HL-60 (cell line): ENCODE data around the gene ABHD16A.

Source experiments
- GABPA ChIP-seq: IDR thresholded peaks from 2 replicates; pipeline ENCODE4 v1.6.1; 2012; ENCODE audit warnings: low read depth
- POLR2AphosphoS5 ChIP-seq: IDR thresholded peaks from 2 replicates; pipeline ENCODE4 v1.6.1; 2012; ENCODE audit warnings: low read depth
- REST ChIP-seq: IDR thresholded peaks from 2 replicates; pipeline ENCODE4 v1.6.1; 2012; ENCODE audit warnings: low read depth; ENCODE audit not compliant: insufficient replicate concordance
- TF ChIP-seq, protein P1 (sequence below): IDR thresholded peaks from one replicate; pipeline ENCODE4 v1.5.1; 2011; ENCODE audit warnings: low read length, control low read depth, inconsistent platforms; ENCODE audit not compliant: insufficient read depth

- TF ChIP-seq, protein P1, sequence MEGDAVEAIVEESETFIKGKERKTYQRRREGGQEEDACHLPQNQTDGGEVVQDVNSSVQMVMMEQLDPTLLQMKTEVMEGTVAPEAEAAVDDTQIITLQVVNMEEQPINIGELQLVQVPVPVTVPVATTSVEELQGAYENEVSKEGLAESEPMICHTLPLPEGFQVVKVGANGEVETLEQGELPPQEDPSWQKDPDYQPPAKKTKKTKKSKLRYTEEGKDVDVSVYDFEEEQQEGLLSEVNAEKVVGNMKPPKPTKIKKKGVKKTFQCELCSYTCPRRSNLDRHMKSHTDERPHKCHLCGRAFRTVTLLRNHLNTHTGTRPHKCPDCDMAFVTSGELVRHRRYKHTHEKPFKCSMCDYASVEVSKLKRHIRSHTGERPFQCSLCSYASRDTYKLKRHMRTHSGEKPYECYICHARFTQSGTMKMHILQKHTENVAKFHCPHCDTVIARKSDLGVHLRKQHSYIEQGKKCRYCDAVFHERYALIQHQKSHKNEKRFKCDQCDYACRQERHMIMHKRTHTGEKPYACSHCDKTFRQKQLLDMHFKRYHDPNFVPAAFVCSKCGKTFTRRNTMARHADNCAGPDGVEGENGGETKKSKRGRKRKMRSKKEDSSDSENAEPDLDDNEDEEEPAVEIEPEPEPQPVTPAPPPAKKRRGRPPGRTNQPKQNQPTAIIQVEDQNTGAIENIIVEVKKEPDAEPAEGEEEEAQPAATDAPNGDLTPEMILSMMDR: no peak
- no peak for TF ChIP-seq GABPA
- TF ChIP-seq REST: no peak
- TF ChIP-seq POLR2AphosphoS5: no peak
These were observed 61.8 kb downstream of the ABHD16A start for GRCh38 chr6:31641370-31641769.
